GM21390 (cell line): ENCODE results near the gene NECTIN1.
"Not testable (repeated sequence)": the region's sequence is repeated elsewhere in the genome, so short reads cannot be mapped to it uniquely, and the experiment has no call there.

Source experiments
- ATAC-seq: cut with Tn5 transposase; IDR thresholded peaks from one replicate; pipeline ENCODE4 v1.9.1; 2021; ENCODE audit not compliant: unreplicated experiment

NECTIN1 gene

GRCh38 chr11:119595941-119596340 lies 133.1 kb downstream of the NECTIN1 start:
- ATAC-seq: not testable (repeated sequence)

- no peak for ATAC-seq
Measured at GRCh38 chr11:119594639-119595249, 134.3 kb downstream of the NECTIN1 start.

GRCh38 chr11:119593346-119593745 lies 135.7 kb downstream of the NECTIN1 start:
- ATAC-seq: no peak

GRCh38 chr11:119592642-119593041 lies 136.4 kb downstream of the NECTIN1 start:
- ATAC-seq: no peak

- no peak for ATAC-seq
Measured at GRCh38 chr11:119591836-119592310, 137.1 kb downstream of the NECTIN1 start.

GRCh38 chr11:119590651-119591351 lies 138.2 kb downstream of the NECTIN1 start:
- no peak for ATAC-seq

GRCh38 chr11:119589001-119589400 lies 140.0 kb downstream of the NECTIN1 start:
- no peak for ATAC-seq
